ENCODE measurements around the gene INSIG2.

The INSIG2 gene

DNA sequence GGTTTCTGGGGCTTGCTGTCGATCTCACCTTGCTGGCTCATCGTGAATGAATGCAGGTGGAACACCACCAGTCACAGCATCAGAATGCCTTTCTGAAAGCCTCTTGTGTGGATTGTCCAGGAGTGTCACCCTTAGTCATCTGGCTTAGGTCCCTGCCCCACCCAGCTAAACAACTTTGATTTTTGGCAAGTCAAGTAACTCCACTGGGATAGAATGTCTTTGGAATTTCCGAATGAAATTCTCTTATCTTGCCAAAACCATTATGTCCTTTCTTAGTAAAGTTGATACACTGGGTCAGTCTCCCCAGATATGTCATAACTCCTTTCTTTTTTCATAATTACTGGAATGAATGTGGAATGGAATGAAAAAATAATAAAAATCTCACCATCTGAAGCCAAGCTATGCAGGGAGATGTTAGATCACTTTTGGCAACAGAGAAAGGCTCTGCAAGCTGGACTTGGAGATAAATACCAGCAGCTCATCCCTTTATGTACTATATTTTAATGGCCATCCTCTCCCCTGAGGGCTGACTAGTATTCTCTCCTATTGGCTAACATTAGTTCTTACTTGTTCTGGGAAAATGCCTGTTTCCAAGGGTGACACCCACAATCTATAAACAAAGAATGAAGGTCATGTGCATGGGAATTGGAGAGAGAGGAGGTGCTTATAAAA lies 35.4 kb downstream of the INSIG2 start:
- Histone ChIP-seq H3K36me3 (no peaks in the 10 kb centered on the region), H3K9me3 (no peaks in the 10 kb centered on the region), H3K27me3 (no peaks in the 10 kb centered on the region), H3K4me3 (no peak overlapping the region), H3K4me1 (peaks cover 0 to 50% (median 23%) of the 10 kb centered on the region in 4 donors), H3K27ac (peak overlapping the region; percentile 58 to 59)
- TF ChIP-seq, protein P1, sequence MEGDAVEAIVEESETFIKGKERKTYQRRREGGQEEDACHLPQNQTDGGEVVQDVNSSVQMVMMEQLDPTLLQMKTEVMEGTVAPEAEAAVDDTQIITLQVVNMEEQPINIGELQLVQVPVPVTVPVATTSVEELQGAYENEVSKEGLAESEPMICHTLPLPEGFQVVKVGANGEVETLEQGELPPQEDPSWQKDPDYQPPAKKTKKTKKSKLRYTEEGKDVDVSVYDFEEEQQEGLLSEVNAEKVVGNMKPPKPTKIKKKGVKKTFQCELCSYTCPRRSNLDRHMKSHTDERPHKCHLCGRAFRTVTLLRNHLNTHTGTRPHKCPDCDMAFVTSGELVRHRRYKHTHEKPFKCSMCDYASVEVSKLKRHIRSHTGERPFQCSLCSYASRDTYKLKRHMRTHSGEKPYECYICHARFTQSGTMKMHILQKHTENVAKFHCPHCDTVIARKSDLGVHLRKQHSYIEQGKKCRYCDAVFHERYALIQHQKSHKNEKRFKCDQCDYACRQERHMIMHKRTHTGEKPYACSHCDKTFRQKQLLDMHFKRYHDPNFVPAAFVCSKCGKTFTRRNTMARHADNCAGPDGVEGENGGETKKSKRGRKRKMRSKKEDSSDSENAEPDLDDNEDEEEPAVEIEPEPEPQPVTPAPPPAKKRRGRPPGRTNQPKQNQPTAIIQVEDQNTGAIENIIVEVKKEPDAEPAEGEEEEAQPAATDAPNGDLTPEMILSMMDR (IDR thresholded peaks at IDR 0.05), result no peak
- intact Hi-C loops (cut with DNase I; ENCODE audit: low total_unique reads), result no loop called here
- DNase-seq, result peak in 1 of 2 donors; percentile 41

DNA sequence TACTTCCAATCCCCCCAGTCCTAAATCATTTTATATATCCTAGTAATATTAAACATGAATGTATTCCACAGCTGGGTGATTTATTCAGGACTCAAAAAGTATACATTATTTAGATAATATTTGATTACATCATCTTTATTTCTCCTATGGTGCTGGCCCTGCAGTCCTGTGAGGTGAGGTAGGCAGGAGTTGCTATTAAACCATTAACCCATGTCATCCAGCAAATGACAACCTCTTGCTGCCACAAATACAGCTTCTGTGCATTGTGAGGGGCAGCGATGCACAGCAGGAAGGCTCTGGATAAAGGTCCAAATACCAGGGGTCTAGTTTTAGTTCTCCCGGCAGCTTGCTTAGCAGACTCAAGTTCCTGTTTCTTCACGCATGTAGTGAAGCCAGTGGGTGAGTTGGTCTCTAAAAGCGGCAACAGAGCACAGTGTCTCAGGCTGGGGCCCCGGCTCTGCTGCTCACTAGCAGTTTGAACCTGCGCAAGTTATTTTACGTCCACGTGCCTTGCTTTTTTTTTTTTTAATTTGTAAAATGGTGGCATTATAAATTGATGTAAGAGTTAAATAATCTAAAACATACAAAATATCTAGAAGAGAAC lies 36.1 kb downstream of the INSIG2 start:
- Histone ChIP-seq H3K27ac (peak overlapping the region in 1 of 2 donors; percentile 59), H3K36me3 (no peaks in the 10 kb centered on the region), H3K4me1 (peaks cover 0 to 43% (median 23%) of the 10 kb centered on the region in 4 donors), H3K4me3 (no peak overlapping the region), H3K27me3 (no peaks in the 10 kb centered on the region), H3K9me3 (no peaks in the 10 kb centered on the region)
- TF ChIP-seq, protein P1 (IDR thresholded peaks at IDR 0.05), result no peak
- intact Hi-C loops (cut with DNase I; ENCODE audit: low total_unique reads), result no loop called here
- peak in 1 of 2 donors; percentile 23 for DNase-seq

DNA sequence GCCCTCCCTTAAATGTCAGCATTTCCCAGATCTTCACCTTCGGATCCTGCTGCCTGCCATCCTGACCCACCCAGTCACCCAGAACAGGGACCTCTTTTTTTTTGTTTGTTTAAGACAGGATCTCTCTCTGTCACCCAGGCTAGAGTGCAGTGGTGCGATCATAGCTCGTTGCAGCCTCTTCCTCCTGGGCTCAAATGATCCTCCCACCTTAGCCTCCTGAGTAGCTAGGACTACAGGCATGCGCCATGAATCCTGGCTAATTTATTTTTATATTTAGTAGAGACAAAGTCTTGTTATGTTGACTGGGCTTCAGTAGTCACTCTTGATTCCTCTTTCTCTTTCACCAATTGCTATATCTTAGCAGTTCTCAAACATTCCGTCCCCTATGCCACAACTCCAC lies 39.0 kb downstream of the INSIG2 start:
- Histone ChIP-seq H3K4me3 (no peak overlapping the region), H3K27ac (no peak overlapping the region), H3K36me3 (no peaks in the 10 kb centered on the region), H3K9me3 (no peaks in the 10 kb centered on the region), H3K4me1 (peaks cover 0 to 25% (median 20%) of the 10 kb centered on the region in 4 donors), H3K27me3 (no peaks in the 10 kb centered on the region)
- intact Hi-C loops (cut with DNase I; ENCODE audit: low total_unique reads), result no loop called here
- no peak for DNase-seq
- TF ChIP-seq, protein P1 (IDR thresholded peaks at IDR 0.05), result no peak

DNA sequence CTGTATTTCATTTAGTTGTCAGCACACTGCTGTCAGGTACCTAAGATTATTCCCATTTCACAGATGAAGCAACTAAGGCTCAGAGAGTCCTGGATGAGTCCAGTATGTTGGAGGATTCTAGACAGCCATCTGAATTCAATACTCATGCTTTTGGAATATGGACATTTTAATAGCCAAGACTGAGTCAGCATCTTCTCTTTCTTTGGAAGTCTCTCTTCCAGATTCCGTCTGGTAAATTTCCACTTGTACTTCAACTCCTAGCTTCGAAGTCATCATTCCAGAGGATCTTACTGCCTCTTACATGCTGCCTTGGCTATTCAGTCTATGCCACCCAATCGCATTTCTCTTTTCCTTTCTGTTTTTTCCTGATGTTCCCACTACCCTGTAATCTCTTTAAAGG lies 40.6 kb downstream of the INSIG2 start:
- TF ChIP-seq, protein P1 (IDR thresholded peaks at IDR 0.05), result no peak
- Histone ChIP-seq H3K27ac (no peak overlapping the region), H3K27me3 (no peaks in the 10 kb centered on the region), H3K9me3 (no peaks in the 10 kb centered on the region), H3K36me3 (no peaks in the 10 kb centered on the region), H3K4me3 (no peak overlapping the region), H3K4me1 (peaks cover 0 to 9% (median 6%) of the 10 kb centered on the region in 4 donors)
- intact Hi-C loops (cut with DNase I; ENCODE audit: low total_unique reads), result no loop called here
- DNase-seq, result no peak

DNA sequence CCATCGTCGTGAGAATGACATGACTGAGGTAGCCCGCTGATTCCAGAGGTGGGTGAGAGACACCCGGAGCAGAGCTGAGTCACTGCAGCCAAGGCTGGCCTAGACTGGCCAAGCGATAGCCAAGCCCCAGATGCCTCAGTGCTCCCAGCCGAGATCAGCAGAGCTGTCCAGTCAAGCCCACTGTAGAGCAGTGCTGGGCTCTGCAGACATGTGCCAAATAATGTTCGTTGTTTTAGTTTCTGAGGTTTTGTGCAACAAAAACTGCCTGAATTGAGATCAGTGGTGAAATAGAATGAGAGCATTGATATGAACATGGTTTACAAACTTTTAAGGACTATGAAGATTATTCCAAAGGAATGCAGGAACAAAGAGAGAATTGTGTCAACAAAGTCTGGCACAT lies 42.1 kb downstream of the INSIG2 start:
- TF ChIP-seq, protein P1 (IDR thresholded peaks at IDR 0.05), result no peak
- H3K36me3 ChIP-seq, result no peaks in the 10 kb centered on the region
- no peak overlapping the region for H3K27ac ChIP-seq
- H3K4me3 ChIP-seq, result no peak overlapping the region
- no peaks in the 10 kb centered on the region for H3K27me3 ChIP-seq
- no peaks in the 10 kb centered on the region for H3K4me1 ChIP-seq
- H3K9me3 ChIP-seq, result no peaks in the 10 kb centered on the region
- DNase-seq, result no peak
- intact Hi-C loops (cut with DNase I; ENCODE audit: low total_unique reads), result no loop called here

Data from tibial artery (tissue), 4 donors.